Stomach (tissue), 9 donors: Measurements from ENCODE around the gene IQSEC1. TPM values are rescaled to one million over a fixed set of nuclear protein-coding genes. Genes with fewer than 3 reads are reported as not detected.
A peak's percentile ranks its signal among the peaks of the same experiment; 100 is the strongest.

Source experiments
- DNase-seq, 2 donors: peaks; one replicate each; pipeline versions ENCODE4 v3.0.0 to v3.0.0-alpha.2; 2013 to 2019
- H3K27ac ChIP-seq, 5 donors: fragments of 200-600 bp in 4 of 5; sonication (generic) in 4 of 5; one replicate each; pipeline ENCODE4 v1.5.1; 2013 to 2019; ENCODE audit warnings: mild to moderate bottlenecking in 1 of 5, moderate library complexity in 1 of 5
- H3K27me3 ChIP-seq, 3 donors: fragments of 200-600 bp; sonication (generic); one replicate each; pipeline ENCODE4 v1.5.1; 2017 to 2019; ENCODE audit warnings: mixed run types in 1 of 3
- H3K36me3 ChIP-seq, 4 donors: fragments of 200-600 bp; sonication (generic); 1 replicate in 3 of 4; 2 replicates in 1 of 4; pipeline ENCODE4 v1.5.1; 2016 to 2019
- H3K4me1 ChIP-seq, 4 donors: fragments of 200-600 bp; sonication (generic); one replicate each; pipeline ENCODE4 v1.5.1; 2016 to 2019
- H3K4me3 ChIP-seq, 4 donors: fragments of 200-600 bp; sonication (generic) in 3 of 4; one replicate each; pipeline ENCODE4 v1.5.1; 2016 to 2019; ENCODE audit warnings: mild to moderate bottlenecking in 1 of 4
- H3K9me3 ChIP-seq, 4 donors: fragments of 200-600 bp; sonication (generic); one replicate each; pipeline ENCODE4 v1.5.1; 2016 to 2019
- CTCF ChIP-seq, 7 experiments: fragments of 450-650 bp in 4 of 7; fragments of 200-600 bp in 3 of 7; sonication (generic) in 3 of 7; IDR thresholded peaks; one replicate each; pipeline ENCODE4 v1.5.1; 2016 to 2019; ENCODE audit warnings: antibody characterized with exemption in 7 of 7, control low read depth in 2 of 7, mild to moderate bottlenecking in 1 of 7
- EP300 ChIP-seq: sonication (generic); formaldehyde crosslinking; IDR thresholded peaks from one replicate; pipeline ENCODE4 v1.6.1; 2017; ENCODE audit warnings: antibody characterized with exemption
- POLR2A ChIP-seq, 4 donors: fragments of 450-650 bp; IDR thresholded peaks; one replicate each; pipeline ENCODE4 v1.6.1; 2016; ENCODE audit warnings: antibody characterized with exemption in 4 of 4, control low read depth in 2 of 4, mild to moderate bottlenecking in 1 of 4, moderate library complexity in 1 of 4
- POLR2AphosphoS5 ChIP-seq, 3 donors: sonication (generic); formaldehyde crosslinking; IDR thresholded peaks; one replicate each; pipeline ENCODE4 v1.6.1; 2016; ENCODE audit warnings: antibody characterized with exemption in 3 of 3
- WGBS, 5 donors: extraction: QIAGEN DNeasy Blood & Tissue Kit in 3 of 5; methylation state at CpG; one replicate each; pipeline versions ENCODE4 v1.1.5 to v1.1.7; 2013 to 2018; 5-methylcytosine and 5-hydroxymethylcytosine counted together
- intact Hi-C: fragments of 100-400 bp; cut with DNase I; formaldehyde crosslinking; loops from one replicate; pipeline ENCODE4 v1.15.1; 2023; ENCODE audit warnings: low total_unique reads
- polyA plus RNA-seq, 3 donors: library from polyadenylated mRNA; stranded (reverse); fragments of 200-250 nt; gene quantifications; one replicate each; pipeline ENCODE4 v1.2.3, GENCODE V29; 2013
- total RNA-seq, 5 donors: library from RNA; depleted of rRNA; stranded (reverse); fragments of >200 nt; gene quantifications; one replicate each; pipeline versions ENCODE4 v1.1.0 to v1.2.3, GENCODE V29; 2014 to 2016
- donor health status: healthy with polysubstance abuse.
- donor health status: Bipolar disorder and iron deficiency.
- donor health status: healthy.

The IQSEC1 gene
- total and polyA plus RNA-seq, 8 donors: 6.7 to 46.9 (median 20.8) TPM

- no peak overlapping the region for H3K27ac ChIP-seq
- H3K4me3 ChIP-seq: no peak overlapping the region
- intact Hi-C loops: loop anchor here (10.0 kb wide), 1 partner anchor 110 kb away; no protein-coding TSS in a partner anchor
- H3K36me3 ChIP-seq: no peaks in the 10 kb centered on the region
- H3K9me3 ChIP-seq: no peaks in the 10 kb centered on the region
- H3K4me1 ChIP-seq: peaks cover 0 to 25% (median 21%) of the 10 kb centered on the region in 4 donors
- TF ChIP-seq CTCF (IDR thresholded peaks at IDR 0.05): no peak
- no peak for TF ChIP-seq EP300
- TF ChIP-seq POLR2A (IDR thresholded peaks at IDR 0.05): no peak
- no peak for TF ChIP-seq POLR2AphosphoS5 (IDR thresholded peaks at IDR 0.05)
- DNase-seq: no peak
- WGBS, 5 donors: 56 to 73% (median 67%) methylated on average over 5 to 6 of the region's 6 CpGs
- no peaks in the 10 kb centered on the region for H3K27me3 ChIP-seq
These were observed 88.1 kb downstream of the IQSEC1 start for GRCh38 chr3:12985148-12985547.

DNA sequence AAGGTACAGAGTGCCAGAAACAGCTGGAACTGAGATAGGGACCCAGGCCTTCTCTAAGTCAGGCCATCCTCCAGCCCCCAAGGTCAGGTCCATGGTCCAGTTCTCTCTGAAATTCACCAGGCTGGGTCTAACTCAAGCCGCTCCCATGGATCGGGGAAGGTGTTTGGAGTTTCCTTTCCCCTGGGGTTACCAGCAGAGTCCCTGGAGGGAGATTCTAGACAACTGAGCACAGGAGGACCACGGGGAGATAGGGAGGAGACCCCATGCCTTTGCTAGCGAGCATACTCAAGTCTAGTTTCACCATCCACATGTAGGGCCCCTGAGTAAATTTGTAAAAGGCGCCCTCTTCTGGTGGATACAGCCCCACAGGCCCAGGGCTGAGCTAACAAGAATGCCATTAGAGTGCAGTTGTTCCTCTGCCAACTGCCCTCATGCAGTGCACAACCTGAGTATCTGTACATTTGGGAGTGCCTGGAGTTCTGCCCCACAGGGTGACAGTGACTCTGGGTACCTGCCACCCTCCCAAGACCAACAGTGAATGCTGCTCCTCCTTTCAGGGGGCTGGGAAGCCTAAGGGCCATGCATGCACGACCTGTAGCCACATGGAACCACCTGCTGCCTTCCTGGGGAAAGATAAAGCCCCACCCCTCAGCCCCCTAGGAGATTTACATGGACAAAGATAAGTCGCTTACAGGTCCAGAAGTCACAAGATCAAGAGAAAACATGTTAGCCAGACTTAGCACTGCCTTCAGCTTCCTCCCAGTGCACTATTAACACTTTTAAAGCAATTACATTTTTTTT, 89.0 kb downstream of the IQSEC1 start:
- Histone ChIP-seq H3K27me3 (no peaks in the 10 kb centered on the region), H3K27ac (peak overlapping the region in 2 of 5 donors; percentile 7 to 13), H3K4me3 (no peak overlapping the region), H3K4me1 (peaks cover 0 to 22% (median 19%) of the 10 kb centered on the region in 4 donors), H3K36me3 (peaks cover 0 to 3% (median 0%) of the 10 kb centered on the region in 4 donors), H3K9me3 (no peaks in the 10 kb centered on the region)
- TF ChIP-seq EP300 (no peak), CTCF (IDR thresholded peaks at IDR 0.05) (peak in 5 of 7 experiments; percentile 65 to 83 (median 73)), POLR2AphosphoS5 (IDR thresholded peaks at IDR 0.05) (no peak), POLR2A (IDR thresholded peaks at IDR 0.05) (no peak)
- DNase-seq: peak; percentile 83 to 90
- intact Hi-C loops: loop anchor here (10.0 kb wide), 1 partner anchor 109 kb away; no protein-coding TSS in a partner anchor
- WGBS, 5 donors: 38 to 51% (median 42%) methylated on average over 6 to 7 of the region's 7 CpGs

DNA sequence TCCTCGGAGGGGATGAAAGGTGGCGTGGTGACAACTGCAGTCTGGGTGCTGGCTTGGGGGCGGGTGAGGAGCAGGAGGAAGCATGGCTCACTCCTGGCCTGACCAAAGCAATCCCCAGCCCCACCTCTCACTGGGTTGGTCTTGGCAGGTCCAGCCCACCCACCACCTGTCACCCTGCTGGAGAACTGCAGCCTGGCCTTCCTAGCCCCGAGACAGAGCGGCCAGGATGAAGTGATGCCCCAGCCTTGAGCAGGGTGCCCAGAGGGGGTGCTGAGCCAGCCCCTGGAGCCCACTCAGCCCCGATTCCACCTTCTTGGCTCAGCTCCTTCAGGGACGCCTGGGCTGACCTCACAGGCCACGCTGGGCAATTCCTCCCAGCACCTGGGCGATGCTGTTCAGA, 89.9 kb downstream of the IQSEC1 start:
- DNase-seq: no peak
- H3K4me1 ChIP-seq: peaks cover 0 to 22% (median 19%) of the 10 kb centered on the region in 4 donors
- intact Hi-C loops: loop anchor here (10.0 kb wide), 1 partner anchor 109 kb away; no protein-coding TSS in a partner anchor
- WGBS, 5 donors: 81 to 96% (median 83%) methylated on average over 7 to 9 of the region's 9 CpGs
- H3K27me3 ChIP-seq: no peaks in the 10 kb centered on the region
- H3K27ac ChIP-seq: no peak overlapping the region
- no peak overlapping the region for H3K4me3 ChIP-seq
- no peak for TF ChIP-seq POLR2AphosphoS5 (IDR thresholded peaks at IDR 0.05)
- TF ChIP-seq EP300: no peak
- TF ChIP-seq CTCF (IDR thresholded peaks at IDR 0.05): no peak
- TF ChIP-seq POLR2A (IDR thresholded peaks at IDR 0.05): no peak
- peaks cover 0 to 3% (median 0%) of the 10 kb centered on the region in 4 donors for H3K36me3 ChIP-seq
- no peaks in the 10 kb centered on the region for H3K9me3 ChIP-seq

GRCh38 chr3:12982619-12983101, 90.6 kb downstream of the IQSEC1 start:
- no peaks in the 10 kb centered on the region for H3K9me3 ChIP-seq
- intact Hi-C loops: loop anchor here (10.0 kb wide), 1 partner anchor 108 kb away; no protein-coding TSS in a partner anchor
- no peak for DNase-seq
- no peaks in the 10 kb centered on the region for H3K27me3 ChIP-seq
- H3K4me3 ChIP-seq: no peak overlapping the region
- H3K27ac ChIP-seq: no peak overlapping the region
- no peak for TF ChIP-seq POLR2AphosphoS5 (IDR thresholded peaks at IDR 0.05)
- TF ChIP-seq CTCF (IDR thresholded peaks at IDR 0.05): no peak
- TF ChIP-seq POLR2A (IDR thresholded peaks at IDR 0.05): no peak
- no peak for TF ChIP-seq EP300
- H3K4me1 ChIP-seq: peaks cover 0 to 22% (median 19%) of the 10 kb centered on the region in 4 donors
- H3K36me3 ChIP-seq: peaks cover 0 to 3% (median 0%) of the 10 kb centered on the region in 4 donors
- WGBS, 5 donors: 57 to 77% (median 75%) methylated on average over 5 of the region's 5 CpGs
